Erythroblast (primary cell): ENCODE results near the gene BUD23.

Experiments used
- GATA1 ChIP-seq: IDR thresholded peaks from 2 replicates; pipeline ENCODE4 v1.6.1; 2011; ENCODE audit warnings: low read depth, mild to moderate bottlenecking, control low read depth, low read length, moderate library complexity
- POLR2A ChIP-seq: IDR thresholded peaks from 2 replicates; pipeline ENCODE4 v1.6.1; 2011; ENCODE audit warnings: mild to moderate bottlenecking, low read length

DNA sequence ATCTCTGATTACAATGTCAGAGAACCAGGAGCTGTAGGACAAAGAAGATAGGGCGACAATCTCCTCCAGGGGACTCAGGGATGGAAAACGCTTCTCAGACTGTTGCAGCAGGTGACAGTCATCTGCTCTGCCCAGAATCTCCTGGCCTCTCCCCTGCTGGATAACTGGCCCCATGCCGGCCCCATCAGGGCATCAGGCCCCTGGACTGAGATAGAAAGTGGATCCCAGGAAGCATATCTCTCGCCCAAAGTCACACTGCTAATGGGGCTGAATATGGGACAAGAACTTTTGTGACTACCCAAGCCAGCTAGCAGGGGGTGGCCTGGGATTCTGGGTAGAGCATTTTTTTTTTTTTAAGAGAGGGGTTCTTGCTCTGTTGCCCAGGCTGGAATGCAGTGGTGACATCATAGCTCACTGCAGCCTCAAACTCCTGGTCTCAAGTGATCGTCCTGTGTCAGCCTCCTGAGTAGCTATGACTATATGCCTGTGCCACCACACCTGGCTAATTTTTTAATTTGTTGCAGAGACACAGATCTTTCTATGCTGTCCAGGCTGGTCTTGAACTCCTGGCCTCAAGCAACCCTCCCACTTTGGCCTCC is 38.6 kb upstream of the BUD23 start:
- TF ChIP-seq POLR2A (no peak), GATA1 (no peak)
